Common myeloid progenitor, CD34-positive (primary cell): ENCODE measurements around the gene POLD1.
A peak's percentile ranks its signal among the peaks of the same experiment; 100 is the strongest.

ENCODE experiments used
- CTCF ChIA-PET: fragments of 350-600 bp; sonication (Branson Sonifier 250); formaldehyde crosslinking; loops from one replicate; lab custom pipeline; 2021; ENCODE audit warnings: antibody characterized with exemption; lab: Charles Lee
- POLR2A ChIA-PET: fragments of 350-600 bp; sonication (Branson Sonifier 250); formaldehyde crosslinking; loops from one replicate; lab custom pipeline; 2021; ENCODE audit warnings: antibody characterized with exemption; lab: Charles Lee
- DNase-seq, 3 donors: peaks; one replicate each; pipeline versions ENCODE4 v3.0.0 to v3.0.0-alpha.2; 2013
- H3K27ac ChIP-seq, 2 experiments: 1 replicate in 1 of 2; 2 replicates in 1 of 2; pipeline ENCODE4 v1.7.0; 2013; ENCODE audit warnings: inconsistent platforms in 2 of 2, low read length in 2 of 2, mild to moderate bottlenecking in 2 of 2, low read depth in 1 of 2, moderate library complexity in 1 of 2; ENCODE audit not compliant: severe bottlenecking in 2 of 2, insufficient read depth in 1 of 2, poor library complexity in 1 of 2
- H3K27me3 ChIP-seq, 5 experiments: replicated peaks in 2 of 5; 1 replicate in 3 of 5; 2 replicates in 2 of 5; pipeline versions ENCODE4 v1.6.1 to v1.7.0; 2013; ENCODE audit warnings: low read length in 4 of 5, mild to moderate bottlenecking in 2 of 5, moderate library complexity in 2 of 5, inconsistent platforms in 1 of 5; ENCODE audit not compliant: insufficient read depth in 5 of 5, control insufficient read depth in 4 of 5
- H3K36me3 ChIP-seq, 4 experiments: 1 replicate in 2 of 4; 2 replicates in 2 of 4; pipeline versions ENCODE4 v1.6.1 to v1.7.0; 2013; ENCODE audit warnings: low read length in 3 of 4, control low read depth in 1 of 4, mild to moderate bottlenecking in 1 of 4; ENCODE audit not compliant: control insufficient read depth in 4 of 4, insufficient read depth in 4 of 4
- H3K4me1 ChIP-seq, 4 experiments: 1 replicate in 3 of 4; 2 replicates in 1 of 4; pipeline versions ENCODE4 v1.6.1 to v1.7.1; 2013; ENCODE audit warnings: low read length in 3 of 4, mild to moderate bottlenecking in 3 of 4, control low read depth in 1 of 4, inconsistent platforms in 1 of 4, moderate library complexity in 1 of 4; ENCODE audit not compliant: control insufficient read depth in 4 of 4, insufficient read depth in 4 of 4; ENCODE audit errors: control extremely low read depth in 1 of 4
- H3K4me3 ChIP-seq, 7 experiments: 1 replicate in 4 of 7; 2 replicates in 3 of 7; pipeline versions ENCODE4 v1.5.1 to v1.7.0; 2013; ENCODE audit warnings: mild to moderate bottlenecking in 7 of 7, low read length in 6 of 7, moderate library complexity in 6 of 7, inconsistent platforms in 2 of 7, low read depth in 2 of 7, control low read depth in 1 of 7; ENCODE audit not compliant: insufficient read depth in 4 of 7, control insufficient read depth in 1 of 7; ENCODE audit errors: extremely low read depth in 1 of 7
- H3K9me3 ChIP-seq, 5 experiments: 1 replicate in 4 of 5; 2 replicates in 1 of 5; pipeline versions ENCODE4 v1.6.1 to v1.7.1; 2013; ENCODE audit warnings: low read length in 4 of 5, mild to moderate bottlenecking in 2 of 5, inconsistent platforms in 1 of 5, low read depth in 1 of 5, moderate library complexity in 1 of 5; ENCODE audit not compliant: control insufficient read depth in 4 of 5, insufficient read depth in 2 of 5; ENCODE audit errors: control extremely low read depth in 1 of 5
- WGBS: methylation state at CpG from one replicate; pipeline ENCODE4 v1.1.5; 2013; ENCODE audit not compliant: insufficient coverage; 5-methylcytosine and 5-hydroxymethylcytosine counted together

Gene POLD1

DNA sequence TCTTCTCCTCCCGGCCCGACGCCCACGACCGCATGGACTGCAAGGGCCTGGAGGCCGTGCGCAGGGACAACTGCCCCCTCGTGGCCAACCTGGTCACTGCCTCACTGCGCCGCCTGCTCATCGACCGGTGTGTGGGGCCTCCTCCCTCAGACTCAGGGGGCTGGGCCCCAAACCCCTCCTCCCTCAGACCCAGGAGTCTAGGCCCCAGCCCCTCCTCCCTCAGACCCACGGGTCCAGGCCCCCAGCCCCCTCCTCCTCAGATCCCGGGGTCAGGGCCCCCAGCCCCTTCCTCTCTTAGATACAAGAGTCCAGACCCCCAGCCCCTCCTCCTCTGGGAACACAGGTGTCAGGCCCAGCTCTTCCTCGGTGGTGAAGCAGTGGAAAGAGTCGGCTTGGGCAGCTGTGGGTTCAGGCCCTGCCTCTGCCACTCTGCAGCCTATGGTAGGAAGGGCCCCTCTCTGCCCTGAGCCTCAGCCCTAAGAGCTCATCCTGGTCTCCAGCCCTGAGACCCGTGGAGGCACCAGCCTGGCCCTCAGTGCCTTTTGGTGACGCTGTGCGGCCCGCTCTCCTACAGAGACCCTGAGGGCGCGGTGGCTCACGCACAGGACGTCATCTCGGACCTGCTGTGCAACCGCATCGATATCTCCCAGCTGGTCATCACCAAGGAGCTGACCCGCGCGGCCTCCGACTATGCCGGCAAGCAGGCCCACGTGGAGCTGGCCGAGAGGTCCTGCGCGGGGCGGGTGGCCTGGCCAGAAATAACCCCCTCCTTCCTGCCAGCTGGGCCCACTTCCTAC, 30.9 kb downstream of the POLD1 start:
- Histone ChIP-seq H3K9me3 (peaks cover 0 to 1% (median 0%) of the 10 kb centered on the region in 5 experiments), H3K36me3 (peaks cover 2 to 42% (median 9%) of the 10 kb centered on the region in 4 experiments), H3K4me1 (peaks cover 0 to 45% (median 36%) of the 10 kb centered on the region in 4 experiments), H3K27me3 (peaks cover 0 to 17% (median 8%) of the 10 kb centered on the region in 5 experiments), H3K4me3 (peak overlapping the region in 5 of 7 experiments; percentile 3 to 60 (median 39)), H3K27ac (peak overlapping the region in 1 of 2 experiments; percentile 68)
- CTCF ChIA-PET: interaction anchor here (0.5 to 1.8 kb wide), 16 partner anchors 9 to 665 kb away, joined by 3 to 9 read pairs (median 4); partner anchors contain the start of gene POLD1
- DNase-seq: peak; percentile 82 to 87 (median 86)
- 27% methylated on average over 23 of the region's 37 CpGs for WGBS
- POLR2A ChIA-PET: interaction anchor here (0.9 to 1.0 kb wide), 2 partner anchors 31 to 58 kb away, joined by 4 read pairs; partner anchors contain the start of gene POLD1

DNA sequence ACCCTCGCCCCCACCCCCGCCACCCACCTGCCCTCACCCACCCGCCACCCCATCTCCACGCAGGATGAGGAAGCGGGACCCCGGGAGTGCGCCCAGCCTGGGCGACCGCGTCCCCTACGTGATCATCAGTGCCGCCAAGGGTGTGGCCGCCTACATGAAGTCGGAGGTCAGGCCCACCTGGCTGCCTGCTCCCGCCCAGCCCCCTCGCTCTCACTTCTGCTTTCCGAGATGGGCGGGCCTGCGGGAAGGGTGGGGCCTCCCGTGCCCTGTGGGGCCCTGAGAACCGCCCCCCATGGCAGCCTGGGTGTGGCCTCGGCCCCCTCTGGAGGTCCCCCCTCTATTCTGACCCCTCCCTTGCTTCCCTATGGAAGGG, 31.5 kb downstream of the POLD1 start:
- peak; percentile 78 to 93 (median 92) for DNase-seq
- peaks cover 0 to 1% (median 0%) of the 10 kb centered on the region in 5 experiments for H3K9me3 ChIP-seq
- ChIA-PET POLR2A (interaction anchor here (0.9 to 1.0 kb wide), 2 partner anchors 31 to 58 kb away, joined by 4 read pairs; partner anchors contain the start of gene POLD1), CTCF (interaction anchor here (0.5 to 1.8 kb wide), 16 partner anchors 9 to 665 kb away, joined by 3 to 9 read pairs (median 4); partner anchors contain the start of gene POLD1)
- peaks cover 0 to 21% (median 8%) of the 10 kb centered on the region in 5 experiments for H3K27me3 ChIP-seq
- H3K36me3 ChIP-seq: peaks cover 0 to 36% (median 8%) of the 10 kb centered on the region in 4 experiments
- H3K4me1 ChIP-seq: peaks cover 0 to 45% (median 36%) of the 10 kb centered on the region in 4 experiments
- under 1% methylated on average over 16 of the region's 22 CpGs for WGBS
- H3K27ac ChIP-seq: no peak overlapping the region
- H3K4me3 ChIP-seq: peak overlapping the region in 2 of 7 experiments; percentile 51 to 60

- ChIA-PET POLR2A (no interaction called here), CTCF (interaction anchor here (0.6 to 1.8 kb wide), 10 partner anchors 8 to 666 kb away, joined by 3 to 9 read pairs (median 4); partner anchors contain the start of gene POLD1)
- Histone ChIP-seq H3K36me3 (peaks cover 0 to 30% (median 5%) of the 10 kb centered on the region in 4 experiments), H3K4me3 (peak overlapping the region in 2 of 7 experiments; percentile 51 to 60), H3K27me3 (peaks cover 0 to 21% (median 8%) of the 10 kb centered on the region in 5 experiments), H3K27ac (no peak overlapping the region), H3K9me3 (peaks cover 0 to 1% (median 0%) of the 10 kb centered on the region in 5 experiments), H3K4me1 (peaks cover 0 to 45% (median 36%) of the 10 kb centered on the region in 4 experiments)
- WGBS: 89% methylated on average over 31 of the region's 35 CpGs
- no peak for DNase-seq
These were observed 32.2 kb downstream of the POLD1 start for GRCh38 chr19:50416034-50416977.

DNA sequence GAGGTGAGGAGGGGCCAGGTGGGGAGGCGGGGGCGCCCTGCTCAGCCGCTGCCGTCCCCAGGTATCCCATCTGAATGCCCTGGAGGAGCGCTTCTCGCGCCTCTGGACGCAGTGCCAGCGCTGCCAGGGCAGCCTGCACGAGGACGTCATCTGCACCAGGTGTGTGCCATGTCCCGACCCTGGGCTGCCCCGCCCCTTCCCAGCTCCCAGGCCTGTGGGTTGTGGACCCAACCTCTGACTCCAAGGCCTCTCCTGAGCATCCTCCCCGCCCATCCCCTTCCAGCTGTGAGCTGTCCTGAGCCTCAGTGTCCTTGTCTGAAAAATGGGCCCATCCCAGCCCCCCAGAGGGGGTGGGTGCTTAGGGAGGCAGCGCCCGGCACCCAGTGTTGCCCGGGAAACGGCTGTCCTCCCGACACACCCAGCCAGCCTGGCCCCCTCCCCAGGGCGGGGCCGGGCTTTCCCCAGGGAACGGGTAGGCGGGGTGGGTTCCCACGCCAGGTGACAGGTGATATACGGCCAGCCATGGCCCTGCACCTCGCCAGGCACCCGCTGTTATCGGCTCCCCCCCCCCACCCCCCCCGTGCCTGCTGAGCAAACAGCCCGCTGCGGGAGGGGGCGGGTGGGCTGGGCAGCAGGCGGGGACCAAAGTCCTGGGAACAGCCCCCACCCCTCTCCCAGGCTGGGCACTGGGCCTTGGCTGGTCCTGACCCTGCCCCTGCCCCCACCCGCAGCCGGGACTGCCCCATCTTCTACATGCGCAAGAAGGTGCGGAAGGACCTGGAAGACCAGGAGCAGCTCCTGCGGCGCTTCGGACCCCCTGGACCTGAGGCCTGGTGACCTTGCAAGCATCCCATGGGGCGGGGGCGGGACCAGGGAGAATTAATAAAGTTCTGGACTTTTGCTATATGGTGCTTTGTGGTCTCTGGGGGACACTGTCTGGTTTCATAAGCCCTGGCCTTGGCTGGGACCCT, 33.2 kb downstream of the POLD1 start:
- WGBS: 95% methylated on average over 20 of the region's 42 CpGs

GRCh38 chr19:50418176-50419021, 34.3 kb downstream of the POLD1 start, which contains the start of gene SPIB:
SPIB (plus strand) TSS chr19:50418938; CDS start chr19:50418963, 25 bp downstream.
- Histone ChIP-seq H3K9me3 (no peaks in the 10 kb centered on the region), H3K27ac (no peak within 1 kb of the TSS), H3K27me3 (peaks cover 0 to 26% (median 8%) of the 10 kb centered on the region in 5 experiments), H3K4me3 (peak within 1 kb of the TSS in 3 of 7 experiments; percentile 20 to 36 (median 22)), H3K4me1 (peaks cover 0 to 45% (median 36%) of the 10 kb centered on the region in 4 experiments), H3K36me3 (peaks cover 0 to 20% (median 0%) of the 10 kb centered on the region in 4 experiments)
- 70% methylated on average over 21 of the region's 34 CpGs for WGBS
- ChIA-PET POLR2A (no interaction called here), CTCF (no interaction called here)
- peak in 2 of 3 donors; percentile 25 to 29 for DNase-seq

More for the DNA sequence above, 33.2 kb downstream of the POLD1 start:
- Histone ChIP-seq H3K9me3 (peaks cover 0 to under 1% (median 0%) of the 10 kb centered on the region in 5 experiments), H3K36me3 (peaks cover 0 to 26% (median 1%) of the 10 kb centered on the region in 4 experiments), H3K4me1 (peaks cover 0 to 45% (median 36%) of the 10 kb centered on the region in 4 experiments), H3K4me3 (no peak overlapping the region), H3K27ac (no peak overlapping the region), H3K27me3 (peaks cover 0 to 25% (median 8%) of the 10 kb centered on the region in 5 experiments)
- CTCF ChIA-PET: no interaction called here
- POLR2A ChIA-PET: no interaction called here
- DNase-seq: no peak
